Caco-2 (cell line): ENCODE data around the gene S100A2. TPM values are rescaled to one million over a fixed set of nuclear protein-coding genes. Genes with fewer than 3 reads are reported as not detected.

Experiments
- BruUV-seq: library from RNA; stranded (reverse); fragments of 400-500 nt; replicated peaks from 2 replicates; lab custom pipeline; 2021; lab: Mats Ljungman, UMichigan
- CTCF ChIA-PET: fragments of 300-600 bp; sonication (Branson Sonifier 250); formaldehyde crosslinking; loops from one replicate; lab custom pipeline; 2022; ENCODE audit warnings: antibody characterized with exemption; lab: Charles Lee
- POLR2A ChIA-PET: fragments of 300-600 bp; sonication (Branson Sonifier 250); formaldehyde crosslinking; loops from one replicate; lab custom pipeline; 2022; ENCODE audit warnings: antibody characterized with exemption; lab: Charles Lee
- DNase-seq, 2 experiments: peaks; one replicate each; pipeline versions ENCODE4 v3.0.0 to v3.0.0-alpha.2; 2020 to 2022
- H3K27me3 ChIP-seq: replicated peaks from 2 replicates; pipeline ENCODE4 v1.6.0; 2011; ENCODE audit warnings: low read length; ENCODE audit not compliant: control insufficient read depth, insufficient read depth
- H3K36me3 ChIP-seq: 2 replicates; pipeline ENCODE4 v1.5.1; 2011; ENCODE audit warnings: low read length; ENCODE audit not compliant: control insufficient read depth, insufficient read depth
- H3K4me1 ChIP-seq: fragments of 250-450 bp; sonication (Bioruptor Pico); 2 replicates; pipeline ENCODE4 v1.5.1; 2020; ENCODE audit warnings: mild to moderate bottlenecking
- H3K4me3 ChIP-seq: 2 replicates; pipeline ENCODE4 v1.5.1; 2011; ENCODE audit warnings: low read depth, mild to moderate bottlenecking, control low read depth, low read length
- H3K9me3 ChIP-seq: fragments of 250-450 bp; sonication (Bioruptor Pico); 2 replicates; pipeline ENCODE4 v1.5.1; 2020; ENCODE audit warnings: mild to moderate bottlenecking, moderate library complexity
- H3K27ac Mint-ChIP-seq: one replicate; pipeline ENCODE4 v1.8.0; 2022; ENCODE audit warnings: mixed read lengths; ENCODE audit not compliant: unreplicated experiment
- H3K27me3 Mint-ChIP-seq: one replicate; pipeline ENCODE4 v1.8.0; 2022; ENCODE audit warnings: mixed read lengths; ENCODE audit not compliant: insufficient read depth, unreplicated experiment
- H3K36me3 Mint-ChIP-seq: one replicate; pipeline ENCODE4 v1.8.0; 2022; ENCODE audit warnings: mild to moderate bottlenecking, mixed read lengths; ENCODE audit not compliant: insufficient read depth, unreplicated experiment
- H3K4me1 Mint-ChIP-seq: one replicate; pipeline ENCODE4 v1.8.0; 2022; ENCODE audit warnings: low read depth, mixed read lengths; ENCODE audit not compliant: unreplicated experiment
- H3K4me3 Mint-ChIP-seq: one replicate; pipeline ENCODE4 v1.8.0; 2022; ENCODE audit warnings: mild to moderate bottlenecking, moderate library complexity, mixed read lengths; ENCODE audit not compliant: unreplicated experiment
- H3K9me3 Mint-ChIP-seq: one replicate; pipeline ENCODE4 v1.8.0; 2022; ENCODE audit warnings: mixed read lengths; ENCODE audit not compliant: unreplicated experiment
- intact Hi-C: fragments of 100-400 bp; cut with micrococcal nuclease; formaldehyde crosslinking; loops from one replicate; pipeline ENCODE4 v1.10.0; 2022; ENCODE audit not compliant: unreplicated experiment
- total RNA-seq: library from RNA; stranded (reverse); gene quantifications from 2 replicates; pipeline ENCODE4 v1.2.3, GENCODE V29; 2022
- TF ChIP-seq, protein P1 (sequence below), 2 experiments: fragments of 200-600 bp in 1 of 2; IDR thresholded peaks; 1 replicate in 1 of 2; 2 replicates in 1 of 2; pipeline versions ENCODE4 v1.5.1 to v1.8.0; 2011 to 2022; ENCODE audit warnings: antibody characterized with exemption in 1 of 2, control low read depth in 1 of 2, inconsistent platforms in 1 of 2, low read depth in 1 of 2, low read length in 1 of 2, mild to moderate bottlenecking in 1 of 2, moderate library complexity in 1 of 2; ENCODE audit not compliant: insufficient read depth in 1 of 2, severe bottlenecking in 1 of 2, unreplicated experiment in 1 of 2

The S100A2 gene
- total RNA-seq, 1 experiment from 2014 or later: 2.4 TPM

- intact Hi-C loops: loop anchor here (1.0 to 5.0 kb wide), 2 partner anchors 13 to 93 kb away; partner anchors contain the start of gene ILF2
- peaks cover 20% of the 10 kb centered on the region for H3K36me3 Mint-ChIP-seq
- CTCF ChIA-PET: interaction anchor here (0.7 to 1.6 kb wide), 5 partner anchors 13 to 59 kb away, joined by 3 to 7 read pairs (median 5); partner anchors contain the start of gene S100A13
Measured at GRCh38 chr1:153578936-153579335, 13.3 kb upstream of the S100A2 start.

GRCh38 chr1:153578490-153578889, 12.8 kb upstream of the S100A2 start:
- no peaks in the 10 kb centered on the region for H3K27me3 Mint-ChIP-seq
- peaks cover 20% of the 10 kb centered on the region for H3K36me3 Mint-ChIP-seq
- DNase-seq: peak in 1 of 2 experiments; percentile 48
- ChIA-PET CTCF (interaction anchor here (0.7 to 1.6 kb wide), 5 partner anchors 12 to 58 kb away, joined by 3 to 7 read pairs (median 5); partner anchors contain the start of gene S100A13), POLR2A (interaction anchor here (0.6 to 2.8 kb wide), 5 partner anchors 34 to 56 kb away, joined by 3 to 25 read pairs (median 4); partner anchors contain the start of genes S100A13, S100A14 and S100A16)
- Histone ChIP-seq H3K4me1 (peaks cover 60% of the 10 kb centered on the region), H3K4me3 (no peak overlapping the region), H3K36me3 (no peaks in the 10 kb centered on the region), H3K9me3 (no peaks in the 10 kb centered on the region), H3K27me3 (no peaks in the 10 kb centered on the region)
- TF ChIP-seq, protein P1, sequence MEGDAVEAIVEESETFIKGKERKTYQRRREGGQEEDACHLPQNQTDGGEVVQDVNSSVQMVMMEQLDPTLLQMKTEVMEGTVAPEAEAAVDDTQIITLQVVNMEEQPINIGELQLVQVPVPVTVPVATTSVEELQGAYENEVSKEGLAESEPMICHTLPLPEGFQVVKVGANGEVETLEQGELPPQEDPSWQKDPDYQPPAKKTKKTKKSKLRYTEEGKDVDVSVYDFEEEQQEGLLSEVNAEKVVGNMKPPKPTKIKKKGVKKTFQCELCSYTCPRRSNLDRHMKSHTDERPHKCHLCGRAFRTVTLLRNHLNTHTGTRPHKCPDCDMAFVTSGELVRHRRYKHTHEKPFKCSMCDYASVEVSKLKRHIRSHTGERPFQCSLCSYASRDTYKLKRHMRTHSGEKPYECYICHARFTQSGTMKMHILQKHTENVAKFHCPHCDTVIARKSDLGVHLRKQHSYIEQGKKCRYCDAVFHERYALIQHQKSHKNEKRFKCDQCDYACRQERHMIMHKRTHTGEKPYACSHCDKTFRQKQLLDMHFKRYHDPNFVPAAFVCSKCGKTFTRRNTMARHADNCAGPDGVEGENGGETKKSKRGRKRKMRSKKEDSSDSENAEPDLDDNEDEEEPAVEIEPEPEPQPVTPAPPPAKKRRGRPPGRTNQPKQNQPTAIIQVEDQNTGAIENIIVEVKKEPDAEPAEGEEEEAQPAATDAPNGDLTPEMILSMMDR (IDR thresholded peaks at IDR 0.05; ENCODE audit: insufficient read depth in 1 of 2, low read depth in 1 of 2, low read length in 1 of 2, severe bottlenecking in 1 of 2, unreplicated experiment in 1 of 2): no peak
- H3K4me1 Mint-ChIP-seq: peaks cover 37% of the 10 kb centered on the region
- peak overlapping the region; percentile 16 for H3K4me3 Mint-ChIP-seq
- H3K9me3 Mint-ChIP-seq: no peaks in the 10 kb centered on the region
- no TSS peak for BruUV-seq
- intact Hi-C loops: loop anchor here (1.0 to 5.0 kb wide), 2 partner anchors 12 to 94 kb away; partner anchors contain the start of gene ILF2
- peak overlapping the region; percentile 73 for H3K27ac Mint-ChIP-seq

More at GRCh38 chr1:153578936-153579335, 13.3 kb upstream of the S100A2 start:
- no peaks in the 10 kb centered on the region for H3K27me3 Mint-ChIP-seq
- peak overlapping the region; percentile 16 for H3K4me3 Mint-ChIP-seq
- Histone ChIP-seq H3K4me3 (no peak overlapping the region), H3K4me1 (peaks cover 62% of the 10 kb centered on the region), H3K9me3 (no peaks in the 10 kb centered on the region), H3K36me3 (no peaks in the 10 kb centered on the region), H3K27me3 (no peaks in the 10 kb centered on the region)
- no TSS peak for BruUV-seq
- peak; percentile 62 to 63 for DNase-seq
- H3K4me1 Mint-ChIP-seq: peaks cover 38% of the 10 kb centered on the region
- no peaks in the 10 kb centered on the region for H3K9me3 Mint-ChIP-seq
- POLR2A ChIA-PET: interaction anchor here (0.6 to 2.8 kb wide), 6 partner anchors 11 to 56 kb away, joined by 3 to 25 read pairs (median 4); partner anchors contain the start of genes S100A13, S100A14 and S100A16
- peak overlapping the region; percentile 73 for H3K27ac Mint-ChIP-seq
- TF ChIP-seq, protein P1 (IDR thresholded peaks at IDR 0.05; ENCODE audit: insufficient read depth in 1 of 2, low read depth in 1 of 2, low read length in 1 of 2, severe bottlenecking in 1 of 2, unreplicated experiment in 1 of 2): no peak

- no peaks in the 10 kb centered on the region for H3K27me3 ChIP-seq
- POLR2A ChIA-PET: interaction anchor here (0.5 to 2.8 kb wide), 9 partner anchors 11 to 301 kb away, joined by 3 to 25 read pairs (median 4); partner anchors contain the start of genes CHTOP, S100A13, S100A14 and S100A16
- H3K4me3 ChIP-seq: no peak overlapping the region
- H3K36me3 ChIP-seq: no peaks in the 10 kb centered on the region
- H3K36me3 Mint-ChIP-seq: peaks cover 20% of the 10 kb centered on the region
- H3K4me1 ChIP-seq: peaks cover 62% of the 10 kb centered on the region
- no peaks in the 10 kb centered on the region for H3K9me3 Mint-ChIP-seq
- BruUV-seq: no TSS peak
- H3K4me3 Mint-ChIP-seq: peak overlapping the region; percentile 16
- CTCF ChIA-PET: interaction anchor here (0.6 to 1.6 kb wide), 8 partner anchors 9 to 72 kb away, joined by 3 to 10 read pairs (median 5); partner anchors contain the start of genes S100A1, S100A13 and S100A14
- no peaks in the 10 kb centered on the region for H3K9me3 ChIP-seq
- H3K27me3 Mint-ChIP-seq: no peaks in the 10 kb centered on the region
- DNase-seq: peak; percentile 52 to 76
- TF ChIP-seq, protein P1 (IDR thresholded peaks at IDR 0.05; ENCODE audit: insufficient read depth in 1 of 2, low read depth in 1 of 2, low read length in 1 of 2, severe bottlenecking in 1 of 2, unreplicated experiment in 1 of 2): no peak
- peaks cover 45% of the 10 kb centered on the region for H3K4me1 Mint-ChIP-seq
- peak overlapping the region; percentile 73 for H3K27ac Mint-ChIP-seq
- intact Hi-C loops: loop anchor here (1.0 to 5.0 kb wide), 2 partner anchors 11 to 95 kb away; partner anchors contain the start of gene ILF2
Measured at GRCh38 chr1:153577624-153578051, 12.0 kb upstream of the S100A2 start.
